Measurements from ENCODE around the gene UBE2V1. TPM values are rescaled to one million over a fixed set of nuclear protein-coding genes. Genes with fewer than 3 reads are reported as not detected.

Gene UBE2V1
- total and polyA plus RNA-seq, 2 of the 13 experiments (the other 11 are each of a cell fraction or from before 2014, with no cell fraction given) = 81.3 to 132 TPM

DNA sequence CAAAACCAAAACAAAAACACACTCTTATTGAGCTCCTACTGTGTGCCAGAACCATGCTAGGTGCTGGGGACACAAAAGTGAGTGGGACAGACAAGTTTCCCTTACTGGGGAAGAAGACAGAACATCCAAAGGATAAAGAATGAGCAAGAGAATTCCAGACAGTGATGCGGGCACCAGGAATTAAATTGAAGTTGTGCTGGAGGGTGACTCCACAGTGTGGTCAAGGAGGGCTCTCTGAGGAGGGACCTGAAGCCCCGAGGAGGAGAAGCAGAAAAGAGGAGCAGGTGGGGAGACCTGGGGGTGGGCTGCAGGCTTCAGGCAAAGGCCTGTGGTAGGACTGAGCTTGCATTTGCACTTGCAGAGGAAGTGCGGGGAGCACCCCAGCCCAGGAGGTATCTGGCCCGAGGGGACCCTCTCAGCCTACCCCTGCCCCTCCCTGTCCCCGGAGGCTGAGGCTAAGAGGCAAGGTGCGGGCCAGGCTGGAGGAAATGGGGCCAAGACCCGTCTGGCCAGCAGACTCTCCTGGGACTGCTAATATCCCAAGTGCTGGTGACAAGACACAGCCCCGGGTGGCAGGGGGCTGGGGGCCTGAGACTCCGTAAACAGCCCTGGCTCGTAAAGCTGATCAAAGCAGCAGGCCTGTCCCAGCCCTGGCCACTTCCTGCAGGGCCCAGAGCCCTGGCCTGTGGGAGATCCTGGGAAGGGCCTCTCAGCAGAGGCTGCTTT, 73.1 kb downstream of the UBE2V1 start:
- POLR2A ChIA-PET = no interaction called here
- Histone ChIP-seq H3K79me2 (ENCODE audit: insufficient read depth, low read length) (no peaks in the 10 kb centered on the region), H3K9me3 (ENCODE audit: low read length) (no peaks in the 10 kb centered on the region), H3K9ac (ENCODE audit: insufficient read depth, low read depth, low read length) (0 out of 2 replicates have a peak overlapping the region, but pooled peaks have one; percentile 6), H3K36me3 (replicated peaks in 1 of 2; ENCODE audit: control insufficient read depth in 1 of 2, insufficient read depth in 2 of 2, low read length in 2 of 2) (no peaks in the 10 kb centered on the region), H3K4me3 (replicated peaks in 1 of 3; ENCODE audit: insufficient read depth in 1 of 3, low read depth in 2 of 3, low read length in 3 of 3) (peak overlapping the region in 1 of 3 experiments; percentile 23; a peak in 1 of 6 replicates), H3K4me1 (ENCODE audit: insufficient read depth, low read length) (peaks cover 74% of the 10 kb centered on the region), H2AFZ (ENCODE audit: low read length) (no peak overlapping the region), H3K4me2 (ENCODE audit: low read depth, low read length) (peak overlapping the region; percentile 20; the same call in 1 of the 2 replicates), H3K27me3 (ENCODE audit: control insufficient read depth in 1 of 2, insufficient read depth in 2 of 2, low read length in 2 of 2) (peaks cover 0 to 14% of the 10 kb centered on the region in 2 experiments; a peak in 2 of 5 replicates), H4K20me1 (ENCODE audit: insufficient read depth, low read length) (no peaks in the 10 kb centered on the region), H3K27ac (ENCODE audit: extremely low read length, insufficient read depth, low read length) (no peak overlapping the region)
- BruUV-seq (replicated peaks) = no TSS peak
- in situ Hi-C loops (cut with HindIII; ENCODE audit: extremely low pct_ligation_motif_present, low pct_unique_long_range_greater_than_20kb) (no loop called here), intact Hi-C loops (cut with micrococcal nuclease; ENCODE audit: unreplicated experiment) (no loop called here)
- FAIRE-seq = no peak
- TF ChIP-seq, protein P1, sequence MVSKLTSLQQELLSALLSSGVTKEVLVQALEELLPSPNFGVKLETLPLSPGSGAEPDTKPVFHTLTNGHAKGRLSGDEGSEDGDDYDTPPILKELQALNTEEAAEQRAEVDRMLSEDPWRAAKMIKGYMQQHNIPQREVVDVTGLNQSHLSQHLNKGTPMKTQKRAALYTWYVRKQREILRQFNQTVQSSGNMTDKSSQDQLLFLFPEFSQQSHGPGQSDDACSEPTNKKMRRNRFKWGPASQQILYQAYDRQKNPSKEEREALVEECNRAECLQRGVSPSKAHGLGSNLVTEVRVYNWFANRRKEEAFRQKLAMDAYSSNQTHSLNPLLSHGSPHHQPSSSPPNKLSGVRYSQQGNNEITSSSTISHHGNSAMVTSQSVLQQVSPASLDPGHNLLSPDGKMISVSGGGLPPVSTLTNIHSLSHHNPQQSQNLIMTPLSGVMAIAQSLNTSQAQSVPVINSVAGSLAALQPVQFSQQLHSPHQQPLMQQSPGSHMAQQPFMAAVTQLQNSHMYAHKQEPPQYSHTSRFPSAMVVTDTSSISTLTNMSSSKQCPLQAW (CRISPR knock-in tag; IDR thresholded peaks at IDR 0.05) = peak; percentile 44; the same call in 1 of the 2 replicates
- TF ChIP-seq, protein P2, sequence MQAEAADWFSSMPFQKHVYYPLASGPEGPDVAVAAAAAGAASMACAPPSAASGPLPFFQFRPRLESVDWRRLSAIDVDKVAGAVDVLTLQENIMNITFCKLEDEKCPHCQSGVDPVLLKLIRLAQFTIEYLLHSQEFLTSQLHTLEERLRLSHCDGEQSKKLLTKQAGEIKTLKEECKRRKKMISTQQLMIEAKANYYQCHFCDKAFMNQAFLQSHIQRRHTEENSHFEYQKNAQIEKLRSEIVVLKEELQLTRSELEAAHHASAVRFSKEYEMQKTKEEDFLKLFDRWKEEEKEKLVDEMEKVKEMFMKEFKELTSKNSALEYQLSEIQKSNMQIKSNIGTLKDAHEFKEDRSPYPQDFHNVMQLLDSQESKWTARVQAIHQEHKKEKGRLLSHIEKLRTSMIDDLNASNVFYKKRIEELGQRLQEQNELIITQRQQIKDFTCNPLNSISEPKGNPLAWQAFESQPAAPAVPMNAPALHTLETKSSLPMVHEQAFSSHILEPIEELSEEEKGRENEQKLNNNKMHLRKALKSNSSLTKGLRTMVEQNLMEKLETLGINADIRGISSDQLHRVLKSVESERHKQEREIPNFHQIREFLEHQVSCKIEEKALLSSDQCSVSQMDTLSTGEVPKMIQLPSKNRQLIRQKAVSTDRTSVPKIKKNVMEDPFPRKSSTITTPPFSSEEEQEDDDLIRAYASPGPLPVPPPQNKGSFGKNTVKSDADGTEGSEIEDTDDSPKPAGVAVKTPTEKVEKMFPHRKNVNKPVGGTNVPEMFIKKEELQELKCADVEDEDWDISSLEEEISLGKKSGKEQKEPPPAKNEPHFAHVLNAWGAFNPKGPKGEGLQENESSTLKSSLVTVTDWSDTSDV (CRISPR knock-in tag; IDR thresholded peaks at IDR 0.05) = no peak
- TF ChIP-seq HNRNPLL (IDR thresholded peaks at IDR 0.05; ENCODE audit: low read depth, low read length, poor library complexity, severe bottlenecking) (peak; percentile 27), ATRX (CRISPR knock-in tag; IDR thresholded peaks at IDR 0.05; ENCODE audit: borderline replicate concordance) (no peak), SP5 (CRISPR knock-in tag; IDR thresholded peaks at IDR 0.05; ENCODE audit: borderline replicate concordance, low read depth) (peak; percentile 8; the same call in 1 of the 2 replicates), ZFY (CRISPR knock-in tag; IDR thresholded peaks at IDR 0.05) (peak; percentile 2; the same call in 1 of the 2 replicates), HIVEP1 (CRISPR knock-in tag; IDR thresholded peaks at IDR 0.05) (0 out of 2 replicates have a peak, but pooled peaks have one; percentile 26), FOXA1 (IDR thresholded peaks at IDR 0.05) (no peak), FOXA1 (CRISPR knock-in tag; IDR thresholded peaks at IDR 0.05) (0 out of 2 replicates have a peak, but pooled peaks have one; percentile 14), ZFX (CRISPR knock-in tag; IDR thresholded peaks at IDR 0.05; ENCODE audit: low read depth) (peak; percentile 37; the same call in 1 of the 2 replicates)
- TF ChIP-seq, protein P3, sequence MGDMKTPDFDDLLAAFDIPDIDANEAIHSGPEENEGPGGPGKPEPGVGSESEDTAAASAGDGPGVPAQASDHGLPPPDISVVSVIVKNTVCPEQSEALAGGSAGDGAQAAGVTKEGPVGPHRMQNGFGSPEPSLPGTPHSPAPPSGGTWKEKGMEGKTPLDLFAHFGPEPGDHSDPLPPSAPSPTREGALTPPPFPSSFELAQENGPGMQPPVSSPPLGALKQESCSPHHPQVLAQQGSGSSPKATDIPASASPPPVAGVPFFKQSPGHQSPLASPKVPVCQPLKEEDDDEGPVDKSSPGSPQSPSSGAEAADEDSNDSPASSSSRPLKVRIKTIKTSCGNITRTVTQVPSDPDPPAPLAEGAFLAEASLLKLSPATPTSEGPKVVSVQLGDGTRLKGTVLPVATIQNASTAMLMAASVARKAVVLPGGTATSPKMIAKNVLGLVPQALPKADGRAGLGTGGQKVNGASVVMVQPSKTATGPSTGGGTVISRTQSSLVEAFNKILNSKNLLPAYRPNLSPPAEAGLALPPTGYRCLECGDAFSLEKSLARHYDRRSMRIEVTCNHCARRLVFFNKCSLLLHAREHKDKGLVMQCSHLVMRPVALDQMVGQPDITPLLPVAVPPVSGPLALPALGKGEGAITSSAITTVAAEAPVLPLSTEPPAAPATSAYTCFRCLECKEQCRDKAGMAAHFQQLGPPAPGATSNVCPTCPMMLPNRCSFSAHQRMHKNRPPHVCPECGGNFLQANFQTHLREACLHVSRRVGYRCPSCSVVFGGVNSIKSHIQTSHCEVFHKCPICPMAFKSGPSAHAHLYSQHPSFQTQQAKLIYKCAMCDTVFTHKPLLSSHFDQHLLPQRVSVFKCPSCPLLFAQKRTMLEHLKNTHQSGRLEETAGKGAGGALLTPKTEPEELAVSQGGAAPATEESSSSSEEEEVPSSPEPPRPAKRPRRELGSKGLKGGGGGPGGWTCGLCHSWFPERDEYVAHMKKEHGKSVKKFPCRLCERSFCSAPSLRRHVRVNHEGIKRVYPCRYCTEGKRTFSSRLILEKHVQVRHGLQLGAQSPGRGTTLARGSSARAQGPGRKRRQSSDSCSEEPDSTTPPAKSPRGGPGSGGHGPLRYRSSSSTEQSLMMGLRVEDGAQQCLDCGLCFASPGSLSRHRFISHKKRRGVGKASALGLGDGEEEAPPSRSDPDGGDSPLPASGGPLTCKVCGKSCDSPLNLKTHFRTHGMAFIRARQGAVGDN (CRISPR knock-in tag; IDR thresholded peaks at IDR 0.05) = peak; percentile 24; the same call in 1 of the 2 replicates
- CTCF ChIA-PET (ENCODE audit: low intra/inter-chr PET ratio, low total read pairs) = no interaction called here
- 33% methylated on average over 9 of the region's 10 CpGs for WGBS (ENCODE audit: low lambda C conversion rate)
- no peak for DNase-seq (ENCODE audit: low spot score)
- peak; percentile 16 for ATAC-seq
